K562 (cell line): ENCODE results near the gene CRLF2. TPM values are rescaled to one million over a fixed set of nuclear protein-coding genes. Genes with fewer than 3 reads are reported as not detected.

Source experiments
- ATAC-seq: fragments of 200-7000 bp; cut with Tn5 transposase; 3 replicates; pipeline ENCODE4 v1.9.1; 2020; ENCODE audit warnings: moderate library complexity
- BruUV-seq: library from RNA; stranded (reverse); fragments of 400-500 nt; replicated peaks from 2 replicates; lab custom pipeline; 2021; lab: Mats Ljungman, UMichigan
- CTCF ChIA-PET: fragments of 300-600 bp; formaldehyde crosslinking; extraction: SDS; loops from one replicate; lab custom pipeline; 2021; ENCODE audit warnings: low intra/inter-chr PET ratio; lab: Yijun Ruan, JAX
- POLR2A ChIA-PET: fragments of 300-600, 350-650 bp; sonication (Branson Sonifier 250); formaldehyde crosslinking; extraction: SDS; loops from one replicate; lab custom pipeline; 2021; ENCODE audit warnings: antibody characterized with exemption, inconsistent platforms; lab: Yijun Ruan, JAX
- DNase-seq, 4 experiments: peaks; one replicate each; pipeline versions ENCODE4 v3.0.0 to v3.0.0-alpha.2; 2011 to 2018; ENCODE audit warnings: low spot score in 3 of 4, mixed read lengths in 3 of 4; ENCODE audit errors: extremely low read depth in 1 of 4
- FAIRE-seq: peaks from 2 replicates; lab custom pipeline; 2011; peaks lifted over from hg19 to GRCh38; lab: Jason Lieb, UNC
- H2AFZ ChIP-seq: 2 replicates; pipeline ENCODE4 v1.6.0; 2011; ENCODE audit warnings: low read depth, low read length, control low read depth, inconsistent platforms
- H3K27ac ChIP-seq: fragments of 200-600 bp; 3 replicates; pipeline ENCODE4 v1.8.0; 2011; ENCODE audit warnings: low read depth, mild to moderate bottlenecking, control low read depth, inconsistent platforms, low read length, moderate library complexity, mixed read lengths; ENCODE audit errors: extremely low read depth
- H3K27me3 ChIP-seq, 2 experiments: fragments of 300-600 bp in 1 of 2; 2 replicates in 1 of 2; 3 replicates in 1 of 2; pipeline versions ENCODE4 v1.6.0 to v1.8.0; 2011; ENCODE audit warnings: inconsistent platforms in 2 of 2, low read length in 2 of 2, mild to moderate bottlenecking in 1 of 2, mixed read lengths in 1 of 2, moderate library complexity in 1 of 2; ENCODE audit not compliant: control insufficient read depth in 2 of 2, insufficient read depth in 2 of 2
- H3K36me3 ChIP-seq: fragments of 300-600 bp; 3 replicates; pipeline ENCODE4 v1.8.0; 2011; ENCODE audit warnings: mild to moderate bottlenecking, low read length, inconsistent platforms; ENCODE audit not compliant: control insufficient read depth, insufficient read depth
- H3K4me1 ChIP-seq, 2 experiments: fragments of 200-600 bp in 1 of 2; replicated peaks in 1 of 2; 2 replicates in 1 of 2; 3 replicates in 1 of 2; pipeline versions ENCODE4 v1.5.1 to v1.8.0; 2011; ENCODE audit warnings: inconsistent platforms in 2 of 2, low read length in 2 of 2, mild to moderate bottlenecking in 1 of 2, mixed read lengths in 1 of 2, moderate library complexity in 1 of 2; ENCODE audit not compliant: control insufficient read depth in 2 of 2, insufficient read depth in 2 of 2
- H3K4me2 ChIP-seq: 2 replicates; pipeline ENCODE4 v1.6.1; 2011; ENCODE audit warnings: low read length, control low read depth, inconsistent platforms, mixed read lengths; ENCODE audit not compliant: insufficient read depth
- H3K4me3 ChIP-seq: fragments of 200-600 bp; sonication (generic), shearing (Covaris generic); 2 replicates; pipeline ENCODE4 v1.5.1; 2016; ENCODE audit warnings: control low read depth, inconsistent platforms
- H3K79me2 ChIP-seq: fragments of 200-600 bp; 3 replicates; pipeline ENCODE4 v1.8.0; 2011; ENCODE audit warnings: low read length, inconsistent platforms; ENCODE audit not compliant: control insufficient read depth, insufficient read depth
- H3K9ac ChIP-seq, 2 experiments: 2 replicates each; pipeline versions ENCODE4 v1.6.0 to v1.6.1; 2011; ENCODE audit warnings: low read depth in 2 of 2, low read length in 2 of 2, control low read depth in 1 of 2, inconsistent platforms in 1 of 2, mild to moderate bottlenecking in 1 of 2, mixed read lengths in 1 of 2; ENCODE audit not compliant: insufficient read depth in 1 of 2
- H3K9me1 ChIP-seq: one replicate; pipeline ENCODE4 v1.6.0; 2011; ENCODE audit warnings: inconsistent platforms, mild to moderate bottlenecking, low read length, moderate library complexity; ENCODE audit not compliant: control insufficient read depth, insufficient read depth
- H3K9me3 ChIP-seq: replicated peaks from 2 replicates; pipeline ENCODE4 v1.5.1; 2011; ENCODE audit warnings: low read depth, low read length, inconsistent platforms; ENCODE audit not compliant: control insufficient read depth, insufficient read depth
- H4K20me1 ChIP-seq: replicated peaks from 2 replicates; pipeline ENCODE4 v1.6.1; 2011; ENCODE audit warnings: low read length, inconsistent platforms, mixed read lengths; ENCODE audit not compliant: control insufficient read depth, insufficient read depth
- BRD9 ChIP-seq: fragments of 450-650 bp; IDR thresholded peaks from 2 replicates; pipeline ENCODE4 v1.6.1; 2018; ENCODE audit warnings: low read depth; ENCODE audit not compliant: partially characterized antibody
- FOXA3 ChIP-seq, 2 experiments: fragments of 450-650 bp in 1 of 2; sonication (generic) in 1 of 2; formaldehyde crosslinking; IDR thresholded peaks in 1 of 2; conservative IDR thresholded peaks in 1 of 2; 2 replicates each; pipeline versions ENCODE4 v1.4.0 to v1.8.0; 2020 to 2022; ENCODE audit warnings: mild to moderate bottlenecking in 2 of 2, missing genetic modification reagents in 1 of 2
- KDM4B ChIP-seq, 2 experiments: fragments of 450-650 bp in 1 of 2; sonication (generic) in 1 of 2; IDR thresholded peaks; 2 replicates each; pipeline ENCODE4 v1.6.1; 2016 to 2017; ENCODE audit warnings: borderline replicate concordance in 2 of 2, antibody characterized with exemption in 1 of 2, low read depth in 1 of 2, mild to moderate bottlenecking in 1 of 2
- MEF2D ChIP-seq: conservative IDR thresholded peaks from 2 replicates; pipeline ENCODE4 v1.6.1; 2016; ENCODE audit warnings: low read depth, missing genetic modification characterization, missing compliant biosample characterization
- NR1H2 ChIP-seq: sonication (generic); formaldehyde crosslinking; IDR thresholded peaks from 2 replicates; pipeline ENCODE4 v1.4.0; 2020; ENCODE audit warnings: mild to moderate bottlenecking, missing genetic modification reagents
- RBFOX2 ChIP-seq: fragments of 200-400 bp; formaldehyde crosslinking; IDR thresholded peaks from 2 replicates; pipeline ENCODE4 v1.6.1; 2017; ENCODE audit warnings: low read depth, mild to moderate bottlenecking, low read length, moderate library complexity
- SAP30 ChIP-seq: fragments of 200-600 bp; sonication (generic); IDR thresholded peaks from 2 replicates; pipeline ENCODE4 v1.6.1; 2012; ENCODE audit warnings: borderline replicate concordance, low read depth, mild to moderate bottlenecking, moderate library complexity, low read length, control low read depth, inconsistent platforms; ENCODE audit not compliant: insufficient read depth, poor library complexity, severe bottlenecking
- ZNF436 ChIP-seq: fragments of 250-450, 450-650 bp; sonication (Bioruptor Pico); formaldehyde crosslinking; IDR thresholded peaks from 2 replicates; pipeline ENCODE4 v1.7.0; 2020; ENCODE audit warnings: mild to moderate bottlenecking
- WGBS: fragments of 100-300 bp; shearing (Covaris generic); methylation state at CpG from one replicate; pipeline ENCODE4 v1.1.6; 2016; ENCODE audit warnings: low coverage, mixed read lengths; ENCODE audit not compliant: insufficient coverage; ENCODE audit errors: missing lambda C conversion rate; 5-methylcytosine and 5-hydroxymethylcytosine counted together
- in situ Hi-C: fragments of 300-500 bp; cut with MboI; formaldehyde crosslinking; loops from 4 replicates; pipeline ENCODE4 v1.15.0; 2018; ENCODE audit warnings: inconsistent platforms, mixed read lengths
- intact Hi-C: fragments of 100-400 bp; cut with micrococcal nuclease; formaldehyde crosslinking; loops from 2 replicates; pipeline ENCODE4 v1.14.2; 2022
- polyA plus RNA-seq, 8 experiments: library from polyadenylated mRNA; depleted of rRNA in 4 of 8; stranded (reverse) in 5 of 8; unstranded in 3 of 8; fragments of >200 nt; fragmentation: Nextera tagmentation in 2 of 8; fragmentation: Illumina TruSeq in 1 of 8; extraction: Ambion mirVana in 2 of 8; extraction: Trizol in 1 of 8; gene quantifications; 2 replicates each; pipeline versions ENCODE4 v1.2.1 to v1.2.3, GENCODE V29; 2011 to 2014; ENCODE audit warnings: inconsistent platforms in 1 of 8, missing spikeins in 1 of 8
- total RNA-seq, 7 experiments: library from RNA; depleted of rRNA in 6 of 7; stranded (reverse); fragments of >200 nt in 6 of 7; fragmentation: Illumina TruSeq in 2 of 7; extraction: Trizol in 2 of 7; gene quantifications; 2 replicates each; pipeline versions ENCODE4 v1.2.1 to v1.2.3, GENCODE V29; 2011 to 2021; ENCODE audit warnings: low replicate concordance in 1 of 7
- TF ChIP-seq, protein P1 (sequence below): fragments of 450-650 bp; formaldehyde crosslinking; IDR thresholded peaks from 2 replicates; pipeline ENCODE4 v1.4.0; 2022; ENCODE audit warnings: mild to moderate bottlenecking, moderate library complexity
- TF ChIP-seq, protein P2 (sequence below): fragments of 450-650 bp; IDR thresholded peaks from 2 replicates; pipeline ENCODE4 v1.6.1; 2016
- TF ChIP-seq, protein P3 (sequence below), 2 experiments: fragments of 450-650 bp in 1 of 2; sonication (generic) in 1 of 2; formaldehyde crosslinking in 1 of 2; IDR thresholded peaks; 2 replicates each; pipeline versions ENCODE4 v1.7.1 to v1.9.0; 2016 to 2022; ENCODE audit warnings: inconsistent platforms in 1 of 2, mild to moderate bottlenecking in 1 of 2, missing genetic modification reagents in 1 of 2

CRLF2 gene
- total and polyA plus RNA-seq, 9 of the 15 experiments (the other 6 are each of a cell fraction or from before 2014, with no cell fraction given): not detected

DNA sequence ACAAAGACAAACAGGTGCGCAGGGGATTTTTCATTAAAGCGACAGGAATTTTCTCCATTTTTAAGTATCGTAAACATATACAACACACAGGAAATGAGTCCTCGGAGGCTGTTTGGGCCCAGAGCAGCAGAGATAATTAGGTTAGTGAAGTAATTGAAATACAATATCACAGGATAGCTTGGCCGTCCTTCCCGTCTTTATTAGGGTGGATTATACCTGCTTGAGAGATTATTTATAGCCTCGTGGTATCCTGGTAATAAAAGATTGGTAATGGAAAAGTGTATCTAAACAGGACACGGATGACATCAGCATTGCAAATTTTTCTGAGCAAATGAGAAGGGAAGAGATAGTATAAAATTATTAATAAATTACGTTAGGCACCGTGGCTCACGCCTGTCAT, 68.2 kb downstream of the CRLF2 start:
- H2AFZ ChIP-seq: no peak overlapping the region
- H3K27me3 ChIP-seq: peaks cover 3 to 16% of the 10 kb centered on the region in 2 experiments; a peak in 3 of 5 replicates
- no peak overlapping the region for H3K9ac ChIP-seq
- ATAC-seq: no peak
- in situ Hi-C loops (no loop called here), intact Hi-C loops (no loop called here)
- BruUV-seq: no TSS peak
- H3K9me1 ChIP-seq: no peaks in the 10 kb centered on the region
- no peaks in the 10 kb centered on the region for H3K4me1 ChIP-seq
- no peaks in the 10 kb centered on the region for H3K9me3 ChIP-seq
- no peak overlapping the region for H3K27ac ChIP-seq
- H3K4me2 ChIP-seq: no peak overlapping the region
- WGBS: 0% methylated on average over 8 of the region's 11 CpGs
- no peak for DNase-seq
- no peak for FAIRE-seq
- no peak overlapping the region for H3K4me3 ChIP-seq
- H4K20me1 ChIP-seq: no peaks in the 10 kb centered on the region
- no peaks in the 10 kb centered on the region for H3K36me3 ChIP-seq
- ChIA-PET CTCF (no interaction called here), POLR2A (no interaction called here)
- no peaks in the 10 kb centered on the region for H3K79me2 ChIP-seq
- TF ChIP-seq RBFOX2 (no peak), BRD9 (no peak), NR1H2 (CRISPR knock-in tag) (no peak), SAP30 (no peak), FOXA3 (CRISPR knock-in tag; conservative IDR thresholded peaks at IDR 0.05 in 1 of 2, IDR thresholded peaks at IDR 0.05 in 1 of 2) (no peak), KDM4B (IDR thresholded peaks at IDR 0.05; ENCODE audit: borderline replicate concordance in 2 of 2, low read depth in 1 of 2) (no peak), ZNF436 (CRISPR knock-in tag) (no peak), MEF2D (tag) (no peak)
- TF ChIP-seq, protein P1, sequence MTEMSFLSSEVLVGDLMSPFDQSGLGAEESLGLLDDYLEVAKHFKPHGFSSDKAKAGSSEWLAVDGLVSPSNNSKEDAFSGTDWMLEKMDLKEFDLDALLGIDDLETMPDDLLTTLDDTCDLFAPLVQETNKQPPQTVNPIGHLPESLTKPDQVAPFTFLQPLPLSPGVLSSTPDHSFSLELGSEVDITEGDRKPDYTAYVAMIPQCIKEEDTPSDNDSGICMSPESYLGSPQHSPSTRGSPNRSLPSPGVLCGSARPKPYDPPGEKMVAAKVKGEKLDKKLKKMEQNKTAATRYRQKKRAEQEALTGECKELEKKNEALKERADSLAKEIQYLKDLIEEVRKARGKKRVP (CRISPR knock-in tag): no peak
- TF ChIP-seq, protein P2, sequence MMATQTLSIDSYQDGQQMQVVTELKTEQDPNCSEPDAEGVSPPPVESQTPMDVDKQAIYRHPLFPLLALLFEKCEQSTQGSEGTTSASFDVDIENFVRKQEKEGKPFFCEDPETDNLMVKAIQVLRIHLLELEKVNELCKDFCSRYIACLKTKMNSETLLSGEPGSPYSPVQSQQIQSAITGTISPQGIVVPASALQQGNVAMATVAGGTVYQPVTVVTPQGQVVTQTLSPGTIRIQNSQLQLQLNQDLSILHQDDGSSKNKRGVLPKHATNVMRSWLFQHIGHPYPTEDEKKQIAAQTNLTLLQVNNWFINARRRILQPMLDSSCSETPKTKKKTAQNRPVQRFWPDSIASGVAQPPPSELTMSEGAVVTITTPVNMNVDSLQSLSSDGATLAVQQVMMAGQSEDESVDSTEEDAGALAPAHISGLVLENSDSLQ: no peak
- TF ChIP-seq, protein P3, sequence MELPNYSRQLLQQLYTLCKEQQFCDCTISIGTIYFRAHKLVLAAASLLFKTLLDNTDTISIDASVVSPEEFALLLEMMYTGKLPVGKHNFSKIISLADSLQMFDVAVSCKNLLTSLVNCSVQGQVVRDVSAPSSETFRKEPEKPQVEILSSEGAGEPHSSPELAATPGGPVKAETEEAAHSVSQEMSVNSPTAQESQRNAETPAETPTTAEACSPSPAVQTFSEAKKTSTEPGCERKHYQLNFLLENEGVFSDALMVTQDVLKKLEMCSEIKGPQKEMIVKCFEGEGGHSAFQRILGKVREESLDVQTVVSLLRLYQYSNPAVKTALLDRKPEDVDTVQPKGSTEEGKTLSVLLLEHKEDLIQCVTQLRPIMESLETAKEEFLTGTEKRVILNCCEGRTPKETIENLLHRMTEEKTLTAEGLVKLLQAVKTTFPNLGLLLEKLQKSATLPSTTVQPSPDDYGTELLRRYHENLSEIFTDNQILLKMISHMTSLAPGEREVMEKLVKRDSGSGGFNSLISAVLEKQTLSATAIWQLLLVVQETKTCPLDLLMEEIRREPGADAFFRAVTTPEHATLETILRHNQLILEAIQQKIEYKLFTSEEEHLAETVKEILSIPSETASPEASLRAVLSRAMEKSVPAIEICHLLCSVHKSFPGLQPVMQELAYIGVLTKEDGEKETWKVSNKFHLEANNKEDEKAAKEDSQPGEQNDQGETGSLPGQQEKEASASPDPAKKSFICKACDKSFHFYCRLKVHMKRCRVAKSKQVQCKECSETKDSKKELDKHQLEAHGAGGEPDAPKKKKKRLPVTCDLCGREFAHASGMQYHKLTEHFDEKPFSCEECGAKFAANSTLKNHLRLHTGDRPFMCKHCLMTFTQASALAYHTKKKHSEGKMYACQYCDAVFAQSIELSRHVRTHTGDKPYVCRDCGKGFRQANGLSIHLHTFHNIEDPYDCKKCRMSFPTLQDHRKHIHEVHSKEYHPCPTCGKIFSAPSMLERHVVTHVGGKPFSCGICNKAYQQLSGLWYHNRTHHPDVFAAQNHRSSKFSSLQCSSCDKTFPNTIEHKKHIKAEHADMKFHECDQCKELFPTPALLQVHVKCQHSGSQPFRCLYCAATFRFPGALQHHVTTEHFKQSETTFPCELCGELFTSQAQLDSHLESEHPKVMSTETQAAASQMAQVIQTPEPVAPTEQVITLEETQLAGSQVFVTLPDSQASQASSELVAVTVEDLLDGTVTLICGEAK (IDR thresholded peaks at IDR 0.05): no peak
- TF ChIP-seq, protein P3 (CRISPR knock-in tag; IDR thresholded peaks at IDR 0.05): no peak
